ENCODE measurements around the gene IRAK1. TPM values are rescaled to one million over a fixed set of nuclear protein-coding genes. Genes with fewer than 3 reads are reported as not detected.
A peak's percentile ranks its signal among the peaks of the same experiment; 100 is the strongest.

Gene IRAK1
- total RNA-seq, 1 experiment from 2014 or later: 432 TPM

DNA sequence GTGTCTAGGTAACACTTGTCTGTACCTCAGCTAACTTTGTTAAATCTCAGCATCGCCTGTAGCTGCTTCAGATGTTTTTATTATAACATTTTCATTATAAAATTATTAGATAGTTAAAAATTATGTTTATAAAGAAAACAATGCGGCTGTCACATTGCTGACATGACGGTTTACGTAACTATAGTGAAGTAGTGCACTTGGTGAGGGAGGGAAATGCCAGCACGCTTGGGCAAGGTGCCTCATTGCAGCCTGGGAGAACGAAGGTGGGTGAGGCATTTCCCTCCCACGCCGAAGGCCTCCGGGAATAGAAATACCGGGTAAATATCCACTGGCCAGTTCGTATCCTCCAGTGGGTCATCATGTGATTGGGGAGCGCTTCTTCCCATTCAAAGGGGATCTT is 31.2 kb downstream of the IRAK1 start:
- in situ Hi-C loops (cut with HindIII; ENCODE audit: low pct_unique_long_range_greater_than_20kb, low sequenced_read_pairs): no loop called here

DNA sequence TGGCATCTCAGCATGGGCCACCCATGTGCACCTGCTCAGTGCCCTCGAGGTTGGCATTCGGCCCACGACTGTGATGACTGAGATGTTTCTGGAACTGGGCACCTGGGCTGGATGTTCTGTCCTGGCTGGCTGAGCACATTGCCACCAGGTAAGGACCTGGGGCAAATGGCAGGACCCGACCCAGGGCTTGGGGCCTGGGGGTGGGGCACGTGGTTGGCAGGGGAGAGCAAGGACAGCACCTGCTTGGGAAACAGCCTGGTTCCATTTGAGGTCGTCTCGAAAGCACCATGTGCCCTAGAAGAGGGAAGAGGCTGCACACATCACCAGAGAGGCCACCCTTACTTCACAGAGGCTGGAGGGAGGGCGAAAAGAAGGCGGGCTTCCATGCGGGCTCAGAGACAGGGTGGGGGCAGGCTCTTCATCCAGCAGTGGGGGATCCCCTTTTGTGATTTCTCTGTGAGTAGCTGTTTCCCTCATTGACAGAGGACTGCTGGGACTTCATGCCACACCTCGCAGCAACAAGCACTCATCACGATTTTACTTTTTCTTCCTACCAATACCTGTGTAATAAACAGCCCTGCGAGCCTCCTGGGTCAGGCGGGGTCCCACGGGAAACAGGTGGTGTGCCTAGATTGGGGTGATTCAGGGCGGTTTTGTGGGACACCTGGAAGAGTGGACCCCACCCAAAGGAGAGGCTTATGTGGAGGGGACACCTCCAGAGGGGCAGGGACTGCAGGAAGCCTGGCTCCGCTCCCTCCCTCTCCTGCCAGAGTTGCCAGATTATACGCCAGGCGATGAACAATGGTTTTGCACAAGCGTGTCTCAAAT is 35.1 kb downstream of the IRAK1 start:
- Histone ChIP-seq H3K4me3 (ENCODE audit: low read depth in 2 of 2, low read length in 2 of 2) (no peak overlapping the region), H3K9me3 (ENCODE audit: control insufficient read depth, insufficient read depth, low read depth, low read length) (no peaks in the 10 kb centered on the region), H3K4me1 (ENCODE audit: control insufficient read depth, insufficient read depth, low read length) (peaks cover 5% of the 10 kb centered on the region), H3K36me3 (ENCODE audit: control insufficient read depth, insufficient read depth, low read length) (no peaks in the 10 kb centered on the region), H3K27me3 (ENCODE audit: control insufficient read depth, insufficient read depth, low read length) (no peaks in the 10 kb centered on the region), H3K27ac (ENCODE audit: low read length) (peak overlapping the region; percentile 34)
- intact Hi-C loops (cut with micrococcal nuclease; ENCODE audit: unreplicated experiment): no loop called here
- no TSS peak for BruUV-seq (replicated peaks)
- ChIA-PET POLR2A (no interaction called here), CTCF (no interaction called here)
- DNase-seq (ENCODE audit: low read depth, low spot score) (no peak), ATAC-seq (no peak)
- TF ChIP-seq POLR2AphosphoS5 (IDR thresholded peaks at IDR 0.05; ENCODE audit: low read depth, low read length) (no peak), SIN3A (IDR thresholded peaks at IDR 0.05; ENCODE audit: borderline replicate concordance, insufficient read depth, low read depth, low read length) (no peak)
- TF ChIP-seq, protein P1, sequence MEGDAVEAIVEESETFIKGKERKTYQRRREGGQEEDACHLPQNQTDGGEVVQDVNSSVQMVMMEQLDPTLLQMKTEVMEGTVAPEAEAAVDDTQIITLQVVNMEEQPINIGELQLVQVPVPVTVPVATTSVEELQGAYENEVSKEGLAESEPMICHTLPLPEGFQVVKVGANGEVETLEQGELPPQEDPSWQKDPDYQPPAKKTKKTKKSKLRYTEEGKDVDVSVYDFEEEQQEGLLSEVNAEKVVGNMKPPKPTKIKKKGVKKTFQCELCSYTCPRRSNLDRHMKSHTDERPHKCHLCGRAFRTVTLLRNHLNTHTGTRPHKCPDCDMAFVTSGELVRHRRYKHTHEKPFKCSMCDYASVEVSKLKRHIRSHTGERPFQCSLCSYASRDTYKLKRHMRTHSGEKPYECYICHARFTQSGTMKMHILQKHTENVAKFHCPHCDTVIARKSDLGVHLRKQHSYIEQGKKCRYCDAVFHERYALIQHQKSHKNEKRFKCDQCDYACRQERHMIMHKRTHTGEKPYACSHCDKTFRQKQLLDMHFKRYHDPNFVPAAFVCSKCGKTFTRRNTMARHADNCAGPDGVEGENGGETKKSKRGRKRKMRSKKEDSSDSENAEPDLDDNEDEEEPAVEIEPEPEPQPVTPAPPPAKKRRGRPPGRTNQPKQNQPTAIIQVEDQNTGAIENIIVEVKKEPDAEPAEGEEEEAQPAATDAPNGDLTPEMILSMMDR (IDR thresholded peaks at IDR 0.05): no peak
- in situ Hi-C loops (cut with HindIII; ENCODE audit: low pct_unique_long_range_greater_than_20kb, low sequenced_read_pairs): no loop called here

More for the DNA sequence above, 31.2 kb downstream of the IRAK1 start:
- DNase-seq (ENCODE audit: low read depth, low spot score) (no peak), ATAC-seq (no peak)
- BruUV-seq (replicated peaks): no TSS peak
- TF ChIP-seq POLR2AphosphoS5 (IDR thresholded peaks at IDR 0.05; ENCODE audit: low read depth, low read length) (no peak), SIN3A (IDR thresholded peaks at IDR 0.05; ENCODE audit: borderline replicate concordance, insufficient read depth, low read depth, low read length) (no peak), TCF7L2 (IDR thresholded peaks at IDR 0.05; ENCODE audit: low read depth, low read length) (no peak)
- TF ChIP-seq, protein P1 (IDR thresholded peaks at IDR 0.05): no peak
- TF ChIP-seq, protein P2, sequence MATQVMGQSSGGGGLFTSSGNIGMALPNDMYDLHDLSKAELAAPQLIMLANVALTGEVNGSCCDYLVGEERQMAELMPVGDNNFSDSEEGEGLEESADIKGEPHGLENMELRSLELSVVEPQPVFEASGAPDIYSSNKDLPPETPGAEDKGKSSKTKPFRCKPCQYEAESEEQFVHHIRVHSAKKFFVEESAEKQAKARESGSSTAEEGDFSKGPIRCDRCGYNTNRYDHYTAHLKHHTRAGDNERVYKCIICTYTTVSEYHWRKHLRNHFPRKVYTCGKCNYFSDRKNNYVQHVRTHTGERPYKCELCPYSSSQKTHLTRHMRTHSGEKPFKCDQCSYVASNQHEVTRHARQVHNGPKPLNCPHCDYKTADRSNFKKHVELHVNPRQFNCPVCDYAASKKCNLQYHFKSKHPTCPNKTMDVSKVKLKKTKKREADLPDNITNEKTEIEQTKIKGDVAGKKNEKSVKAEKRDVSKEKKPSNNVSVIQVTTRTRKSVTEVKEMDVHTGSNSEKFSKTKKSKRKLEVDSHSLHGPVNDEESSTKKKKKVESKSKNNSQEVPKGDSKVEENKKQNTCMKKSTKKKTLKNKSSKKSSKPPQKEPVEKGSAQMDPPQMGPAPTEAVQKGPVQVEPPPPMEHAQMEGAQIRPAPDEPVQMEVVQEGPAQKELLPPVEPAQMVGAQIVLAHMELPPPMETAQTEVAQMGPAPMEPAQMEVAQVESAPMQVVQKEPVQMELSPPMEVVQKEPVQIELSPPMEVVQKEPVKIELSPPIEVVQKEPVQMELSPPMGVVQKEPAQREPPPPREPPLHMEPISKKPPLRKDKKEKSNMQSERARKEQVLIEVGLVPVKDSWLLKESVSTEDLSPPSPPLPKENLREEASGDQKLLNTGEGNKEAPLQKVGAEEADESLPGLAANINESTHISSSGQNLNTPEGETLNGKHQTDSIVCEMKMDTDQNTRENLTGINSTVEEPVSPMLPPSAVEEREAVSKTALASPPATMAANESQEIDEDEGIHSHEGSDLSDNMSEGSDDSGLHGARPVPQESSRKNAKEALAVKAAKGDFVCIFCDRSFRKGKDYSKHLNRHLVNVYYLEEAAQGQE (IDR thresholded peaks at IDR 0.05; ENCODE audit: insufficient read depth in 1 of 2, low read depth in 2 of 2, low read length in 1 of 2): no peak
- H3K36me3 ChIP-seq (ENCODE audit: control insufficient read depth, insufficient read depth, low read length): no peaks in the 10 kb centered on the region
- H3K4me3 ChIP-seq (ENCODE audit: low read depth in 2 of 2, low read length in 2 of 2): no peak overlapping the region
- CTCF ChIA-PET: no interaction called here
- no peak overlapping the region for H3K27ac ChIP-seq (ENCODE audit: low read length)
- intact Hi-C loops (cut with micrococcal nuclease; ENCODE audit: unreplicated experiment): no loop called here
- peaks cover 5% of the 10 kb centered on the region for H3K4me1 ChIP-seq (ENCODE audit: control insufficient read depth, insufficient read depth, low read length)
- H3K27me3 ChIP-seq (ENCODE audit: control insufficient read depth, insufficient read depth, low read length): no peaks in the 10 kb centered on the region
- POLR2A ChIA-PET: no interaction called here
- no peaks in the 10 kb centered on the region for H3K9me3 ChIP-seq (ENCODE audit: control insufficient read depth, insufficient read depth, low read depth, low read length)

Measured in Panc1 (cell line).